HS-27A (cell line): ENCODE measurements around the gene CLASP1.
"Not testable (repeated sequence)": the region's sequence is repeated elsewhere in the genome, so short reads cannot be mapped to it uniquely, and the experiment has no call there.

Experiments used
- DNase-seq: peaks from one replicate; pipeline ENCODE4 v3.0.0-alpha.2; 2012; ENCODE audit warnings: low read depth, missing footprints

Gene CLASP1

DNA sequence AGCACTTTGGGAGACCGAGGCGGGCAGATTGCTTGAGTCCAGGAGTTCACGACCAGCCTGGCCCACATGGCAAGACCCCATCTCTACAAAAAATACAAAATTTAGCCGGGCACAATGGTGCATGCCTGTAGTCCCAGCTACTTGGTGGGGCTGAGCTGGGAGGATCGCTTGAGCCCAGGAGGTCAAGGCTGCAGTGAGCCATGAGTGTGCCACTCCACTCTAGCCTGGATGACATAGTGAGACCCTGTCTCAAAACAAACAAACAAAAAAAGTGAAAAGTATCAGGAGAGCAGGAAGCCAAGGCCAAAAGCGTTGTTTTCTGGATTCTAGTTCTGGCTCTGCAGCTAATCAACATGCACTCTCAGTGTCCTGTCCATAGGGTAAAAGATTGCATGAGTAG, 10.7 kb upstream of the CLASP1 start:
- DNase-seq, result no peak

DNA sequence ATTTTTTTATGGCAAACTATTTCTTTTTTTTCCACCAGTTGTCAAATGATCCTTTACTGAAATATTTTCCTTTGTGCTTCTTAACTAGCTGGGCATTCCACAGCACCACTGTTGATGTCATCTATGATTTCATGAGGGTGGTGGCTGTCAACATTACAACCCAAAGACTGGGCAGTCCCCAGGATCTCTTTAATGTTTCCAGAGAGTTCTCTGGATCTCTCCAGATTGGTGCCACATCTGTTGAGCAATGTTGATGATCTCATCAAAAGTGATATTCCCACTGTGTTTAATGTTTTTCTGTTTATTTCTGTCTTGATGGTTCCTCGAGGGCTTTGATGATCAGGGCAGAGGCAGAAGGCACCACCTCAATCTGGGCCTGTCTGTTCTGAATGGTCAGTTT, 9.1 kb upstream of the CLASP1 start:
- not testable (repeated sequence) for DNase-seq

GRCh38 chr2:121653035-121653434, 3.8 kb upstream of the CLASP1 start:
- no peak for DNase-seq

DNA sequence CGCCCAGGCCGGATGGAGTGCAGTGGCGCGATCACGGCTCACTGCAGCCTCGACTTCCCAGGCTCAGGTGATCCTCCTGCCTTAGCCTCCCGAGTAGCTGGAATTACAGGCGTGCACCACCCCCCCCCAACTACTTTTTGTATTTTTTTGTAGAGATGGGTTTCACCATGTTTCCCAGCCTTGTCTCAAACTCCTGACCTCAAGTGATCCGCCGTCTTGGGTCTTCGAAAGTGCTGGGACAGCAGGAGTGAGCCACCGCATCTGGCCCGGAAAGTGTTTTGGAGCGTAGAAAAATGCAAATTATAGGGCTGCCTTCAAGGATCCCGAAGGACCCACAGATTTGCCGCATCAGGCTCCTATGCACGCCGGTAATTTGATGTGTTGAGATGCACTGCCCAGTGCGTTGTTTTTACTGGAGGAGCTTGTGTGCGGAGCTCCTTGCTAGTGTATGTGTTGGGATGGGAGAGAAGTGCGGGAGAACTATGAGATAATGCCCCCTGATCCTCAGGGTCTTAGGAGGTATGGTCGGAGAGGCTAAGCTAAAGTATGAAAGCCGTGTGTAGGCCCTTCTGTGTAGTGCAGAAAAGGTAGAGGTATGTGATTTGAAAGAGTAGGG, 1.2 kb upstream of the CLASP1 start:
- peak; percentile 15 for DNase-seq

GRCh38 chr2:121649596-121650314, 493 bp upstream of the CLASP1 start:
- DNase-seq, result peak; percentile 99

- DNase-seq, result peak; percentile 48
These were observed 785 bp downstream of the CLASP1 start for GRCh38 chr2:121648206-121649148.

DNA sequence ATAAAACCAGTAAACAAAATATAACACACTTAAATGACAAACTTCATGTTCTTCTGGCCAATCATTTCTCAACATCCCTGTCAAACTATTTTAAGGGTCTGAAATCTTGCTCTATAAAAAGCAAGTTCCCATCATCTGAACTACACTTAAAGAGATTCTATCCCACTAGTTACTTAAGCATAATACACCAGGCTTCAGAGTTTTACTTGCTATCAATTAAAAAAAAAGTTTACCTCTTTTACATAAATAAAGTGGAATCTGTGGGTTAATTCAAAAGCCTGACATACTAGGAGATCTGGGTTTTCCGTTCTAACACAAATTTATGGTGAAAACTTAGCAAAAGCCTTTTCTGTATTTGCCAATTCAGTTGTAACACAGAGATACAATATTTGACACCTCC, 1.9 kb downstream of the CLASP1 start:
- DNase-seq, result no peak

- no peak for DNase-seq
These were observed 4.5 kb downstream of the CLASP1 start for GRCh38 chr2:121644715-121645114.

DNA sequence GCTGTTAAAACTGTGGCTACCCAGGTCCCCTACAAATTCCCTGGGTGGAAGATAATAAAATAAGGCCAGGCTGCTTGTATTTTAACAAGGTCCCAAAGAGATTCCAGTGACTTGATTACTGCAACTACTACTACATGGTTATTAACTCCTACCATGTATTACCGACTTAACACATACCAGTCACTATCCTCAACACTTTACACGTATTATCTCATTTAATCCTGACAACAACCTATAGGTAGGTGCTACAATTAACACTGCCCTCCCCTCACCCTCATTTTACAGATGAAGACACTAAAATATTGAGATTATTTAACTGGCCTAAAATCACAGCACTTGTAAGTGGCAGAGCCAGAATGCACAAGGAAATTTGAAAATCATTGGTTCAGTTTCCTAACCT, 5.4 kb downstream of the CLASP1 start:
- no peak for DNase-seq

- no peak for DNase-seq
These were observed 8.6 kb downstream of the CLASP1 start for GRCh38 chr2:121640380-121641316.

GRCh38 chr2:121639846-121640245, 9.4 kb downstream of the CLASP1 start:
- not testable (repeated sequence) for DNase-seq

DNA sequence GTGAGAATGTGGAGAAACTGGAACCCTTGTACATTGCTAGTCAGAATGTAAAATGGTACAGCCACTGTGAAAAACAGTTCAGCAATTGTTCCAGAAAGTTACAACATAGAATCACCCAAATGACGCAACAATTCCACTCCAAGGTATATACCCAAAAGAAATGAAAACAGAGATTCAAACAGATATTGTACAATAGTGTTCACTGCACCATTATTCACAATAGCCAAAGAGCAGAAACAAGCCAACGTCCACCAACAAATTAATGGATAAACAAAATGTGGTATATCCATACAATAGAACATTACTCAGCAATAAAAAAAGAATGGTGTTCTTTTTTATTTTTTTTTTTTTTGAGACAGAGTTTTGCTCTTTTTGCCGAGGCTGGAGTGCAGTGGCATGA, 10.9 kb downstream of the CLASP1 start:
- DNase-seq, result no peak

- DNase-seq, result no peak
These were observed 13.9 kb downstream of the CLASP1 start for GRCh38 chr2:121635371-121635770.

GRCh38 chr2:121634354-121635307, 14.6 kb downstream of the CLASP1 start:
- no peak for DNase-seq

GRCh38 chr2:121633463-121633862, 15.8 kb downstream of the CLASP1 start:
- no peak for DNase-seq

GRCh38 chr2:121627525-121628050, 21.7 kb downstream of the CLASP1 start:
- no peak for DNase-seq

DNA sequence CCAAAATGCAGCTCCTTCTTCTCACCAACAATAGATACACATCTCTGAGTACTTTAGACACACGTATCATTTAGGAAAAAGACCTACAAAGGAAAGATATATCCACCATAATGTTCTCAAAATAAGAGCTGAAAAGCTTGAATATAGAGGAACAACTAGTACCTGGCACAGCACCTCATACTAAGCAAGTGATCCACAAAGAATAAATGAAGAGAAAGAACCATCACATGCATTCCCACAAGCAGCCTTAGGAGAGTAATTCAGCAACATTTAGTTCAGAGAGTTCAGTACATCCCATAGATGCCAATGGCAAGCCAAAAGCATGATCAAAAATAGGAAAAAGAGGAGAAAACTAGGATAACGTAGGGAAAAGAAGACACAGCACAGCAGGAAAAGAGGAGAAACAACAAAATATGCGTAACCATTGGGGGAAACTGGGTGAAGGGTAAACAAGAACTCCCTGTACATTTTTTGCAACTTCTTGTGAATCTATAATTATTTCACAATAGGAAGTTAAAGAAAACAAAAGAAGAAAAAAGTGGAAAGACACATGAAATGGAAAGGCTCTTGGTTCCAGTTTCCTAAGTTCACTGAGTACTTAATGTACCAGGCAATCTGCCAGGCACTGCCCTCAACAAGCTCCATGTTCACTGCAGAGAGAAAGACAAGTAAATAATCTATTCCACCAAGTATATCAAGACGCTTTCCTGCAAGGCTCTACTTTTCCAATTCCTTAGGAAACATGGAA, 22.3 kb downstream of the CLASP1 start:
- DNase-seq, result no peak

- DNase-seq, result no peak
These were observed 23.3 kb downstream of the CLASP1 start for GRCh38 chr2:121625953-121626352.

DNA sequence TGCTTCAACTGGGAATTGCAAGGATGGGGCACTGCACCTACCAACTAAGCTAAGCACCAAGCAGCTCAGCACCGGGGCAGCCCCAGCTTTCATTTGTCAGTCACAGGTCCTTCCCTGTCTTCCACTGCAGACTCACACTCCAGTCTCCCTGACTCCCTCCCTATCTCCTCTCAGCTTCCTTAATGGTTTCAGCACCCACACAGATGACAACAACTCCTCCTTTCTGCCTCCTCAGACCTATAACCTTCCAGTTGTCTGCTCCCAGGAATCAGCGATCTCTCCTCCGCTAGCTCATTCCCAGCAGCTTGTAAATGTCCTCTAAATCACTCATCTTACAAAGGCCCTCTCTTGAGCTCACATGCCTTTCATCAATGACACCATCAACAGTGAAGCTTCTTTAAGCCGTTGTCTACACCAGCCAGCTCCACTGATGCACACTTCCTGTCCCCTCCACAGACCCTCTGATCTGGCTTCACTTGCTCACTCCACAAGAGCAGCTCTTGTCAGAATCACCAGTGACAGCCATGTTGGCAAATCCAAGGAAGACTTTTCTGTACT, 32.1 kb downstream of the CLASP1 start:
- no peak for DNase-seq
